ENCODE results near the gene CD58. TPM values are rescaled to one million over a fixed set of nuclear protein-coding genes. Genes with fewer than 3 reads are reported as not detected.

The CD58 gene
- total and polyA plus RNA-seq, 9 donors = 11.3 to 17.2 (median 12.4) TPM

- Histone ChIP-seq H3K4me1 (ENCODE audit: control insufficient read depth, insufficient read depth, low read length) (peaks cover 4% of the 10 kb centered on the region), H3K9me3 (replicated peaks; ENCODE audit: control insufficient read depth, low read depth, low read length) (no peaks in the 10 kb centered on the region), H3K36me3 (ENCODE audit: control insufficient read depth, insufficient read depth, low read length) (peaks cover 2% of the 10 kb centered on the region), H3K4me3 (ENCODE audit: low read length) (no peak overlapping the region), H3K27me3 (ENCODE audit: control insufficient read depth, insufficient read depth, low read length) (no peaks in the 10 kb centered on the region), H3K27ac (ENCODE audit: low read length) (peak overlapping the region; percentile 7)
- WGBS (ENCODE audit: insufficient coverage) = 74% methylated on average over 4 of the region's 4 CpGs
- peak; percentile 27 for DNase-seq
Measured at GRCh38 chr1:116513956-116514355, 56.9 kb downstream of the CD58 start.

GRCh38 chr1:116511459-116512019 is 59.3 kb downstream of the CD58 start:
- Histone ChIP-seq H3K27ac (ENCODE audit: low read length) (no peak overlapping the region), H3K4me3 (ENCODE audit: low read length) (no peak overlapping the region), H3K27me3 (ENCODE audit: control insufficient read depth, insufficient read depth, low read length) (no peaks in the 10 kb centered on the region), H3K36me3 (ENCODE audit: control insufficient read depth, insufficient read depth, low read length) (no peaks in the 10 kb centered on the region), H3K4me1 (ENCODE audit: control insufficient read depth, insufficient read depth, low read length) (peaks cover 4% of the 10 kb centered on the region), H3K9me3 (replicated peaks; ENCODE audit: control insufficient read depth, low read depth, low read length) (no peaks in the 10 kb centered on the region)
- WGBS (ENCODE audit: insufficient coverage) = no CpG with 5 or more reads among the region's 2 CpGs
- DNase-seq = no peak

GRCh38 chr1:116510361-116510760 is 60.5 kb downstream of the CD58 start:
- 71% methylated on average over 2 of the region's 4 CpGs for WGBS (ENCODE audit: insufficient coverage)
- Histone ChIP-seq H3K36me3 (ENCODE audit: control insufficient read depth, insufficient read depth, low read length) (no peaks in the 10 kb centered on the region), H3K4me1 (ENCODE audit: control insufficient read depth, insufficient read depth, low read length) (peaks cover 4% of the 10 kb centered on the region), H3K27me3 (ENCODE audit: control insufficient read depth, insufficient read depth, low read length) (no peaks in the 10 kb centered on the region), H3K27ac (ENCODE audit: low read length) (no peak overlapping the region), H3K9me3 (replicated peaks; ENCODE audit: control insufficient read depth, low read depth, low read length) (no peaks in the 10 kb centered on the region), H3K4me3 (ENCODE audit: low read length) (no peak overlapping the region)
- no peak for DNase-seq

- Histone ChIP-seq H3K36me3 (ENCODE audit: control insufficient read depth, insufficient read depth, low read length) (no peaks in the 10 kb centered on the region), H3K27ac (ENCODE audit: low read length) (no peak overlapping the region), H3K27me3 (ENCODE audit: control insufficient read depth, insufficient read depth, low read length) (no peaks in the 10 kb centered on the region), H3K4me1 (ENCODE audit: control insufficient read depth, insufficient read depth, low read length) (peaks cover 4% of the 10 kb centered on the region), H3K4me3 (ENCODE audit: low read length) (no peak overlapping the region), H3K9me3 (replicated peaks; ENCODE audit: control insufficient read depth, low read depth, low read length) (no peaks in the 10 kb centered on the region)
- 100% methylated on average over 1 of the region's 3 CpGs for WGBS (ENCODE audit: insufficient coverage)
- DNase-seq = no peak
Measured at GRCh38 chr1:116508984-116509980, 61.5 kb downstream of the CD58 start.

- Histone ChIP-seq H3K4me3 (ENCODE audit: low read length) (no peak overlapping the region), H3K36me3 (ENCODE audit: control insufficient read depth, insufficient read depth, low read length) (no peaks in the 10 kb centered on the region), H3K27ac (ENCODE audit: low read length) (no peak overlapping the region), H3K4me1 (ENCODE audit: control insufficient read depth, insufficient read depth, low read length) (peaks cover 2% of the 10 kb centered on the region), H3K9me3 (replicated peaks; ENCODE audit: control insufficient read depth, low read depth, low read length) (no peaks in the 10 kb centered on the region), H3K27me3 (ENCODE audit: control insufficient read depth, insufficient read depth, low read length) (no peaks in the 10 kb centered on the region)
- WGBS (ENCODE audit: insufficient coverage) = 73% methylated on average over 2 of the region's 4 CpGs
- DNase-seq = no peak
Measured at GRCh38 chr1:116508085-116508983, 62.5 kb downstream of the CD58 start.

GRCh38 chr1:116507631-116508030 is 63.2 kb downstream of the CD58 start:
- no peaks in the 10 kb centered on the region for H3K36me3 ChIP-seq (ENCODE audit: control insufficient read depth, insufficient read depth, low read length)
- DNase-seq = no peak
- no peaks in the 10 kb centered on the region for H3K27me3 ChIP-seq (ENCODE audit: control insufficient read depth, insufficient read depth, low read length)
- no peaks in the 10 kb centered on the region for H3K9me3 ChIP-seq (replicated peaks; ENCODE audit: control insufficient read depth, low read depth, low read length)
- no peak overlapping the region for H3K4me3 ChIP-seq (ENCODE audit: low read length)
- H3K27ac ChIP-seq (ENCODE audit: low read length) = no peak overlapping the region
- no peaks in the 10 kb centered on the region for H3K4me1 ChIP-seq (ENCODE audit: control insufficient read depth, insufficient read depth, low read length)
- WGBS (ENCODE audit: insufficient coverage) = no CpG with 5 or more reads among the region's 2 CpGs

- H3K9me3 ChIP-seq (replicated peaks; ENCODE audit: control insufficient read depth, low read depth, low read length) = no peaks in the 10 kb centered on the region
- H3K27me3 ChIP-seq (ENCODE audit: control insufficient read depth, insufficient read depth, low read length) = no peaks in the 10 kb centered on the region
- DNase-seq = no peak
- H3K36me3 ChIP-seq (ENCODE audit: control insufficient read depth, insufficient read depth, low read length) = no peaks in the 10 kb centered on the region
- 100% methylated on average over 1 of the region's 7 CpGs for WGBS (ENCODE audit: insufficient coverage)
- no peak overlapping the region for H3K4me3 ChIP-seq (ENCODE audit: low read length)
- H3K27ac ChIP-seq (ENCODE audit: low read length) = no peak overlapping the region
- no peaks in the 10 kb centered on the region for H3K4me1 ChIP-seq (ENCODE audit: control insufficient read depth, insufficient read depth, low read length)
Measured at GRCh38 chr1:116506132-116507004, 64.5 kb downstream of the CD58 start.

- Histone ChIP-seq H3K4me1 (ENCODE audit: control insufficient read depth, insufficient read depth, low read length) (no peaks in the 10 kb centered on the region), H3K27me3 (ENCODE audit: control insufficient read depth, insufficient read depth, low read length) (no peaks in the 10 kb centered on the region), H3K27ac (ENCODE audit: low read length) (peak overlapping the region; percentile 47), H3K4me3 (ENCODE audit: low read length) (no peak overlapping the region), H3K36me3 (ENCODE audit: control insufficient read depth, insufficient read depth, low read length) (no peaks in the 10 kb centered on the region), H3K9me3 (replicated peaks; ENCODE audit: control insufficient read depth, low read depth, low read length) (no peaks in the 10 kb centered on the region)
- DNase-seq = peak; percentile 76
- WGBS (ENCODE audit: insufficient coverage) = 64% methylated on average over 6 of the region's 8 CpGs
Measured at GRCh38 chr1:116504308-116505156, 66.3 kb downstream of the CD58 start.

Measured in muscle of leg (tissue), 11 donors.